ENCODE results near the gene PARP1. TPM values are rescaled to one million over a fixed set of nuclear protein-coding genes. Genes with fewer than 3 reads are reported as not detected.

PARP1 gene
- total and polyA plus RNA-seq, 4 donors: 39.2 to 108 (median 60.3) TPM

DNA sequence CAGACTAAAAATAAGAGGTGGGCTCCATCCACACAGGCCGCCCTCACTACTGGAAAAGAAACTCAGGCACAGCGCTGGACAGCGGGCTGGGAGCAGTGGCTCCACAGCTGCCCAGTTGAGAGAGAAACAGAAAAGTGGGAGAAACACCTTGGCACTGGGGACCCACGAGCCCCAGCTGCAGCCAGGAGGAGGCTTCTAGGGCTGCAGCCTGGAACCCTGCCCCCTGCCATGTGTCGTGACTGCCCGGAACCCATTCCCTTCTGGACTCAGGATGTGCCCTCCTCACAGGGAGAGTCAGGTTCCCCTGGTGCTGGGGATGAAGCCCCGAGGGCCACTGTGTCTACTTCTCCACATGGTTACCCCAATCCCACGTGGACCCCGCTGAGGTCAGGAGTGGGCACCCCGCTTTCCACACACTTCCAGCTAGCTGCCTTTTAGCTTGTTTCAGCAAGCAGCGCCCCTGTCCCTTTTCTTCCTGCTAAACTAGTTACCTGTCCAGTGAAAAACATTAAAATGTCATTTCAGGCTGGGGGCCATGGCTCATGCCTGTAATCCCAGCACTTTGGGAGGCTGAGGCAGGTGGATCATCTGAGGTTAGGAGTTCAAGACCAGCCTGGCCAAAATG lies 35.9 kb downstream of the PARP1 start:
- Histone ChIP-seq H3K4me3 (ENCODE audit: low read depth in 1 of 3, low read length in 3 of 3) (no peak overlapping the region), H3K4me1 (ENCODE audit: control insufficient read depth in 4 of 4, insufficient read depth in 4 of 4, low read length in 3 of 4) (no peaks in the 10 kb centered on the region), H3K27me3 (ENCODE audit: control insufficient read depth in 4 of 4, insufficient read depth in 4 of 4, low read length in 3 of 4) (no peaks in the 10 kb centered on the region), H3K36me3 (ENCODE audit: control insufficient read depth in 4 of 4, insufficient read depth in 3 of 4, low read depth in 1 of 4, low read length in 3 of 4) (peaks cover 24 to 93% (median 68%) of the 10 kb centered on the region in 4 donors), H3K9me3 (ENCODE audit: control insufficient read depth in 4 of 4, low read length in 3 of 4) (no peaks in the 10 kb centered on the region), H3K9ac (ENCODE audit: low read depth in 1 of 2, low read length in 2 of 2) (no peak overlapping the region), H3K27ac (ENCODE audit: low read depth in 1 of 2, low read length in 2 of 2) (no peak overlapping the region)
- WGBS: over 99% methylated on average over 11 of the region's 11 CpGs
- no peak for TF ChIP-seq HNF4A (conservative IDR thresholded peaks at IDR 0.05)
- TF ChIP-seq RAD21 (IDR thresholded peaks at IDR 0.05): no peak
- TF ChIP-seq EGR1 (IDR thresholded peaks at IDR 0.05; ENCODE audit: low read depth in 2 of 2): no peak
- TF ChIP-seq ATF3 (IDR thresholded peaks at IDR 0.05): no peak
- no peak for TF ChIP-seq JUND (IDR thresholded peaks at IDR 0.05)
- TF ChIP-seq, protein P1, sequence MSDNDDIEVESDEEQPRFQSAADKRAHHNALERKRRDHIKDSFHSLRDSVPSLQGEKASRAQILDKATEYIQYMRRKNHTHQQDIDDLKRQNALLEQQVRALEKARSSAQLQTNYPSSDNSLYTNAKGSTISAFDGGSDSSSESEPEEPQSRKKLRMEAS (IDR thresholded peaks at IDR 0.05): no peak
- no peak for TF ChIP-seq NR2F2 (IDR thresholded peaks at IDR 0.05)
- TF ChIP-seq TAF1 (conservative IDR thresholded peaks at IDR 0.05): no peak
- no peak for DNase-seq (ENCODE audit: low spot score)

DNA sequence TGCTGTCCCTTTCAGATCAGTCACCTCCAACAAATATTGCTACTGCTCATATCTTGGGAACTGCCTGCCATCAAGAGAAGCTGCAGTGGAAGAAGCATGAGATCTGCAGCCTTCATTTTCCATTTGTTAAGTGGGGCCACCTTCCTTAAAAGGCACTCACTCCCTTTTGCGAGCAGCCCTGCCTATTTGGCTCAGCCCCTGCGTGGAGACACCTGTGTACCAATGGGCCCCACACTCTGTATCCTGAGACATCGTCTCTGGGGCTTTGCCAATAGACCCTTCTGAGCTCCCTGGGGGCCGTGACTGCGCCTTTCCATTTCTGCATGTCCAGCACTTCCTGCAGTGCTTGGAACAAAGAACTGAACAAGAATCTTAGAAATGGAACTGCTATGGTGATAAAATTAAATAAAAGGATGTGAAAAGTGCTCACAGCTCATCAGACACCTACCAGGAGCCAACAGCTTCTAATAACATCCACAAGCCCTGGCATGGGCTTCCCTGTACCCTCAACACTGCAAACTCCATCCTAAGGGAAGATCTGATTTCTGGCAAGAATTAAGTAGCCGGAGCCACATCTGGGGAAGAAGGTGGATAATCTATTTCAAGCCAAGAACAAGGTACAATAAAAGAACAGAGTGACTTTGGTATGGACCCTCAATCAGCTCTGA lies 36.7 kb downstream of the PARP1 start:
- Histone ChIP-seq H3K27me3 (ENCODE audit: control insufficient read depth in 4 of 4, insufficient read depth in 4 of 4, low read length in 3 of 4) (no peaks in the 10 kb centered on the region), H3K9me3 (ENCODE audit: control insufficient read depth in 4 of 4, low read length in 3 of 4) (no peaks in the 10 kb centered on the region), H3K4me3 (ENCODE audit: low read depth in 1 of 3, low read length in 3 of 3) (no peak overlapping the region), H3K4me1 (ENCODE audit: control insufficient read depth in 4 of 4, insufficient read depth in 4 of 4, low read length in 3 of 4) (no peaks in the 10 kb centered on the region), H3K27ac (ENCODE audit: low read depth in 1 of 2, low read length in 2 of 2) (no peak overlapping the region), H3K9ac (ENCODE audit: low read depth in 1 of 2, low read length in 2 of 2) (no peak overlapping the region), H3K36me3 (ENCODE audit: control insufficient read depth in 4 of 4, insufficient read depth in 3 of 4, low read depth in 1 of 4, low read length in 3 of 4) (peaks cover 24 to 93% (median 67%) of the 10 kb centered on the region in 4 donors)
- no peak for TF ChIP-seq FOXA1 (IDR thresholded peaks at IDR 0.05)
- DNase-seq (ENCODE audit: low spot score): no peak
- WGBS: 95% methylated on average over 6 of the region's 6 CpGs

DNA sequence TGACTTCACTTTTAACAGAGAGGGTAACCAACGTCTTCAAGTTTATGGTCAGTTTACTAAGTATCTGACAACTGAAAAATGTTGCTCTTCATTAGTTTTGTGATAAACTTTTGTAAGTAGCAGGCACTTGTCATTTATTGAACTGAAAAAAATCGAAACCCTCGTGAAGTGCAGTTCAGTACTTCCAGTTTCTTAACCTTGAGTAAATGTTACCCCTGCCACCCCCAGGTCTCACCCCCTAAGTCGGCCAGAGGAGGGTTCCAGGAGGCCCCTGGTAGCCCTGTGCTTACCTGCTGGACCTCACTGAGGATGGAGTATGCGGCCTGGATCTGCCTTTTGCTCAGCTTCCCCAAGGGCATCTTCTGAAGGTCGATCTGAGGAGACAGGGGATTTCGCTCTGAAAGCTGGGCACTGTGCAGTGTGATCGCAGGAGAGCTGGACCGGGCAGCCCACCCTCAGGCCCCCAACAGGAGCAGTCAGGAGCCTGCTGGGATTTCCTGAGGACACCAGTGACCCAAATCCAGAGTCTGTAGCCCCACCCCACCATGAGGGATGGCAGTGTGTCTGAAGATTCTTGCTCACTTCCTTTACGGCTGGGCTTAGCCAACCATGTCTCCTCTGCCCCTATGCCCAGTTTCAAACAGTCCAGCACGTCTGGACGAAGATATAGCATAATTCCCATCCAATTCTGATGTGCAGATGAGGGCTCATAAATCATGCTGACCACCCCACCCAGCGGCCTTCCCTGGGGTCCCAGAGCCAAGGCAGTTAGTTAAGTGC lies 37.6 kb downstream of the PARP1 start:
- no peak overlapping the region for H3K9ac ChIP-seq (ENCODE audit: low read depth in 1 of 2, low read length in 2 of 2)
- no peaks in the 10 kb centered on the region for H3K4me1 ChIP-seq (ENCODE audit: control insufficient read depth in 4 of 4, insufficient read depth in 4 of 4, low read length in 3 of 4)
- DNase-seq (ENCODE audit: low spot score): no peak
- H3K4me3 ChIP-seq (ENCODE audit: low read depth in 1 of 3, low read length in 3 of 3): no peak overlapping the region
- WGBS: 92% methylated on average over 13 of the region's 13 CpGs
- H3K27ac ChIP-seq (ENCODE audit: low read depth in 1 of 2, low read length in 2 of 2): no peak overlapping the region
- H3K36me3 ChIP-seq (ENCODE audit: control insufficient read depth in 4 of 4, insufficient read depth in 3 of 4, low read depth in 1 of 4, low read length in 3 of 4): peaks cover 23 to 91% (median 66%) of the 10 kb centered on the region in 4 donors
- TF ChIP-seq TAF1 (conservative IDR thresholded peaks at IDR 0.05): no peak
- TF ChIP-seq, protein P2, sequence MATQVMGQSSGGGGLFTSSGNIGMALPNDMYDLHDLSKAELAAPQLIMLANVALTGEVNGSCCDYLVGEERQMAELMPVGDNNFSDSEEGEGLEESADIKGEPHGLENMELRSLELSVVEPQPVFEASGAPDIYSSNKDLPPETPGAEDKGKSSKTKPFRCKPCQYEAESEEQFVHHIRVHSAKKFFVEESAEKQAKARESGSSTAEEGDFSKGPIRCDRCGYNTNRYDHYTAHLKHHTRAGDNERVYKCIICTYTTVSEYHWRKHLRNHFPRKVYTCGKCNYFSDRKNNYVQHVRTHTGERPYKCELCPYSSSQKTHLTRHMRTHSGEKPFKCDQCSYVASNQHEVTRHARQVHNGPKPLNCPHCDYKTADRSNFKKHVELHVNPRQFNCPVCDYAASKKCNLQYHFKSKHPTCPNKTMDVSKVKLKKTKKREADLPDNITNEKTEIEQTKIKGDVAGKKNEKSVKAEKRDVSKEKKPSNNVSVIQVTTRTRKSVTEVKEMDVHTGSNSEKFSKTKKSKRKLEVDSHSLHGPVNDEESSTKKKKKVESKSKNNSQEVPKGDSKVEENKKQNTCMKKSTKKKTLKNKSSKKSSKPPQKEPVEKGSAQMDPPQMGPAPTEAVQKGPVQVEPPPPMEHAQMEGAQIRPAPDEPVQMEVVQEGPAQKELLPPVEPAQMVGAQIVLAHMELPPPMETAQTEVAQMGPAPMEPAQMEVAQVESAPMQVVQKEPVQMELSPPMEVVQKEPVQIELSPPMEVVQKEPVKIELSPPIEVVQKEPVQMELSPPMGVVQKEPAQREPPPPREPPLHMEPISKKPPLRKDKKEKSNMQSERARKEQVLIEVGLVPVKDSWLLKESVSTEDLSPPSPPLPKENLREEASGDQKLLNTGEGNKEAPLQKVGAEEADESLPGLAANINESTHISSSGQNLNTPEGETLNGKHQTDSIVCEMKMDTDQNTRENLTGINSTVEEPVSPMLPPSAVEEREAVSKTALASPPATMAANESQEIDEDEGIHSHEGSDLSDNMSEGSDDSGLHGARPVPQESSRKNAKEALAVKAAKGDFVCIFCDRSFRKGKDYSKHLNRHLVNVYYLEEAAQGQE (IDR thresholded peaks at IDR 0.05): no peak
- no peak for TF ChIP-seq HNF4A (conservative IDR thresholded peaks at IDR 0.05)
- no peak for TF ChIP-seq GABPA (IDR thresholded peaks at IDR 0.05 in 1 of 2, conservative IDR thresholded peaks at IDR 0.05 in 1 of 2)
- no peak for TF ChIP-seq FOXA1 (IDR thresholded peaks at IDR 0.05)
- no peak for TF ChIP-seq SP1 (IDR thresholded peaks at IDR 0.05)
- TF ChIP-seq HNF4G (IDR thresholded peaks at IDR 0.05): no peak
- TF ChIP-seq NR2F2 (IDR thresholded peaks at IDR 0.05): no peak
- no peak for TF ChIP-seq CTCF (IDR thresholded peaks at IDR 0.05; ENCODE audit: low read depth, low read length, missing input control)
- TF ChIP-seq, protein P1 (IDR thresholded peaks at IDR 0.05): no peak
- no peak for TF ChIP-seq ATF3 (IDR thresholded peaks at IDR 0.05)
- TF ChIP-seq RXRA (IDR thresholded peaks at IDR 0.05): no peak
- TF ChIP-seq EGR1 (IDR thresholded peaks at IDR 0.05; ENCODE audit: low read depth in 2 of 2): no peak
- no peak for TF ChIP-seq RAD21 (IDR thresholded peaks at IDR 0.05)
- H3K27me3 ChIP-seq (ENCODE audit: control insufficient read depth in 4 of 4, insufficient read depth in 4 of 4, low read length in 3 of 4): no peaks in the 10 kb centered on the region
- no peaks in the 10 kb centered on the region for H3K9me3 ChIP-seq (ENCODE audit: control insufficient read depth in 4 of 4, low read length in 3 of 4)

Data from liver (tissue), 9 donors.